ENCODE data around the gene EMP2.
"Not testable (repeated sequence)": the region's sequence is repeated elsewhere in the genome, so short reads cannot be mapped to it uniquely, and the experiment has no call there.

EMP2 gene

DNA sequence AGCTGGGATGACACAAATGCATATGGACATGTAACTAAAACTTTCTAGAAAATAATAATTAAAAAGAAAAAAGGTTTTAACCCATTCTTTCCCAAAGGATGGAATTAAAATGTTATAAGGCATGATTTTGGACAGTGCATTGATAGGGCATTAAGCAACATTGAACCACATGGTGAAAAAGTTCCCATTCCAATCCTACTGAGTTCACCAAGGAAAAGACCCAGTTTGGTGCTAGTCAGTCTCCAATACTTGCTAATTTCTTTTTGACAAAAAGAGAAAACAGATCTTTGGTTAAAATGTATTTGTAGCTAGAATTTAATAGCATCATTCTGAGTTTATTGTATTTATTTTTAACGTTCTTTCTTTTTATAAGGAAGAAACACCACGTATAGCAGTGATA, 28.1 kb downstream of the EMP2 start:
- DNase-seq (ENCODE audit: low read depth), result no peak

- no peak for DNase-seq (ENCODE audit: low read depth)
These were observed 28.5 kb downstream of the EMP2 start for GRCh38 chr16:10551881-10552280.

- no peak for DNase-seq (ENCODE audit: low read depth)
These were observed 32.0 kb downstream of the EMP2 start for GRCh38 chr16:10548404-10548803.

GRCh38 chr16:10547708-10548107, 32.7 kb downstream of the EMP2 start:
- DNase-seq (ENCODE audit: low read depth), result no peak

GRCh38 chr16:10543231-10543977, 37.0 kb downstream of the EMP2 start:
- DNase-seq (ENCODE audit: low read depth), result no peak

- DNase-seq (ENCODE audit: low read depth), result no peak
These were observed 39.0 kb downstream of the EMP2 start for GRCh38 chr16:10541366-10541765.

DNA sequence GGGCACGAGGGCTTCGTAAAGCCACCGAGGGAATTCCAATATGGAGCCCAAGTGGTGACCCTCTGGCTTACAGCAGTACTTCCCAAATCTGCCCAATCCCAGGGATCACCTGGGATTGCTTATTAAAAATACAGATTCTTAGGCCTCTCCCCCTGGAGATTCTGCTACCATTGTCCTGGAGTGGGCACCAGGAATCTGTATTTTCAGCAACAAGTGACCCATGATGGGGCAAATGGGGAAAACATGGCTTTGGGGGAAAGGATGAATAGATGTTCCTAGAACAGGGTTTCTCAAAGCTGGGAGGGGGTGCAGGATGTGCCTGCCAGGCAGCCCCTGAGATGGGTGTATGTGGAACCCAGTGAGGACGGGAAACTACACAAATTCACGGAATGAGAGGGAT, 40.6 kb downstream of the EMP2 start:
- DNase-seq (ENCODE audit: low read depth), result no peak

GRCh38 chr16:10539236-10539635, 41.2 kb downstream of the EMP2 start:
- DNase-seq (ENCODE audit: low read depth), result no peak

- DNase-seq (ENCODE audit: low read depth), result no peak
These were observed 41.8 kb downstream of the EMP2 start for GRCh38 chr16:10538583-10538982.

DNA sequence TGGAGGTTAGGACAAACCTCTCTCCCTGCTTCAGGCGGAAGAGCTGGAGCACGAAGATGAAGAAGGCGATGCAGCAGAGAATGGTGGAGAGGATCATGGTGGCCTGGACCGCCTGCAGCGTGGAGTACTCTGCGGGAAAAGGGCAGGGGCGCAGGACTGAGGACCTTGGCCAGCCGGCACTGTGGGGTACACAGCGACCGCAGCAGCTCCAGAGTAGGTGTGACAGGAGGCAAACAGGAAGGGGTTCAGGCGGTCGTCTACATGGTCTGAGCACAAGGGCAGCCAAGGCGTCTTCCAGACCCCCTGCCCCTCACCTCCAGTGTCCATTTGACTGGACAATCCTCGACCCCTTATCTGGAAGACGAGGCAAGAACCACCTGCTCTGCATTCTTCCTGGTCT, 42.5 kb downstream of the EMP2 start:
- DNase-seq (ENCODE audit: low read depth), result no peak

DNA sequence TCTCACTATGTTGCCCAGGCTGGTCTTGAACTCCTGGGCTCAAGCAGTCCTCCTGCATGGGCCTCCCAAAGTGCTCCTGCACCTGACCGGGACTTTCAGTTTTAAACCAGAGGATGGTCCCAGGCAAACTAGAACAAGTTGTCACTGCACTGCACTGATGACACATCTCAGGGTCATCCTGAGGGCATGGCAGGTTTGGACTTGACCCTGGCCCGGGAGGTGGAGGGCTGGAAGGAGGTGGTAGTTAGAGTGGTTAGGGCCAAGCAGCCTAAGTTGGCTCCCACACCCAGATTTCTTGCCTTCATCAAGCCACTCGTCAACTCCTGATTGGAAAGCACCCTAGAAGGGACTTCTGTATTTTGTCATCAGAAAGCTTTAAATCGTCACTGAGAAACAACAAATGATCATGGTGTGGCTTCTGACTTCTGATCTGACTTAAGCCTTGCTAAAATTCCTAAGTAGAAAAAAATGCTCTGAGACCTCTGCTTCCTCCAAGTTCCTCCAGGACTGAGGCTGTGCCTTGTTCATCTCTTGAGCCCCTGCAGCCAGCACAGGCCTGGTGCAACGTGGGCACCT, 43.5 kb downstream of the EMP2 start:
- no peak for DNase-seq (ENCODE audit: low read depth)

- not testable (repeated sequence) for DNase-seq (ENCODE audit: low read depth)
These were observed 44.1 kb downstream of the EMP2 start for GRCh38 chr16:10536328-10536727.

GRCh38 chr16:10535461-10535860, 44.9 kb downstream of the EMP2 start:
- DNase-seq (ENCODE audit: low read depth), result no peak

GRCh38 chr16:10534748-10535147, 45.6 kb downstream of the EMP2 start:
- no peak for DNase-seq (ENCODE audit: low read depth)

- DNase-seq (ENCODE audit: low read depth), result not testable (repeated sequence)
These were observed 46.8 kb downstream of the EMP2 start for GRCh38 chr16:10533612-10534011.

GRCh38 chr16:10531582-10531981, 48.8 kb downstream of the EMP2 start:
- no peak for DNase-seq (ENCODE audit: low read depth)

DNA sequence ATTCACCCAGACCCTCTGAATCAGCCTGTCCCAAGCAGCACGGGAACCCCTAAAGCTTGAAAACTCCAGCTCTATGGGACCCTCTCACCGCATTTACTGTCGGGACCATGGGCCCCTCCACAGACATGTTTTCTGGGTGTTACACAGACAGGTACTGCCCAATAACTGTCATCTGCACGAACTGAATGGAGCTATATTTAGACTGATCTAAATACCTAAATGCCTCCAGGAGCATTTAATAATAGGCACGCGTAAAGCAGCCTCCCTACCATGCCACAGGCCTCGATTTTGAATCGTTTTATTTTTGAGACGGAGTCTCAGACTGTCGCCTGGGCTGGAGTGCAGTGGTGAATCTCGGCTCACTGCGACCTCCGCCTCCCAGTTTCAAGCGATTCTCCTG, 49.7 kb downstream of the EMP2 start:
- DNase-seq (ENCODE audit: low read depth), result no peak

DNA sequence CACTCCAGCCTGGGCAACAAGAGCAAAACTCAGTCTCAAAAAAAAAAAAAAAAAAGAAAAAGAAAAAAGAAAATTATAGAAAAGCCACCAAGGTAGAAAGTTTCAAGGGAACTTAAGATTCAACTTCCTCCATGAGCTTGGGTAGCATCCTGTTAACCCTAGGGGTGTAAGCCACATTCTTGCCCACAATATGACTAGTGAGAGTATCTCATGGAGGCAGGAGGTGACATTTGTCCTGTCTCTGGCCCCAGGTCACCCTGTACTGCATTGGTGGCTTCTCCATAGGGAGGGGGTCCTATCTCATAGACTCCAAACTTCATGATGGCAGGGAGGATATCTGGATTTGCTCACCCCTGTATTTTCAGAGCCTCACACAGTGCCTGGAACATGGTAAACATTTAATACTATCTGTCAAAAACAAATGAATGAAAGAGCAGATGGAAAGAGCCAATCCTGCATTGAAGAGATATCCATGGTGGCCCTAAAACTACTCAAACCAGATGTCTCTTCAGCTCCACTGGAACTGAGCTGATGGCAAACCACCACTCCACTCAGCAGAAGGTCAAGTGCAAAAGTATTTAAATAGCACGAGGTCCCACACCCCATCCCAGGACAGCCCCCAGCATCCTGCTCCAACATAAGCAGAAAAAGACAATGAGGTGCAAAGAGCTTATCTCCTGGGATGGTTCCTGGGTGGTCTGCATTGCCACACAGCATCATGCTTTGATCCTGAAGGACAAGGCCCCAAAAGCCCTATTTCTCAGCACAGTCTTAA, 50.3 kb downstream of the EMP2 start:
- no peak for DNase-seq (ENCODE audit: low read depth)

DNA sequence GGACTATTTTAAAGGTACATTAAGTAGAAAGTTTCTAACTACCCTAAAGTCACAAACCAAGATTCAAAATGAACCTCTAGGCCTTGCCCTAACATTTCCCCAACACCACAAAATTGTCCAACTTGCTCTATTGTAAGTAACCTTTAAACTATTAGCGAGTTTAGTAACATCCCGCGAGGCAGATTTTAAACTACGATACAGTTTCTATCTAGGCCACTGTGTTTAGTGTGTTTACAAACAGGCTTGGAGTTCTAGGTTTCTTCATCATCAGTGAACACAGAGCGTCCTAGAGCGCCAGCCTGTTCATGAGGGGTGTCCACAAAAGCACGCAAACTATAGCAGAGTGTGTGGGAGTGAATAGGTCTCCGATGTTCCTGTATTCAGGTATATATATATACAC, 51.8 kb downstream of the EMP2 start:
- no peak for DNase-seq (ENCODE audit: low read depth)

DNA sequence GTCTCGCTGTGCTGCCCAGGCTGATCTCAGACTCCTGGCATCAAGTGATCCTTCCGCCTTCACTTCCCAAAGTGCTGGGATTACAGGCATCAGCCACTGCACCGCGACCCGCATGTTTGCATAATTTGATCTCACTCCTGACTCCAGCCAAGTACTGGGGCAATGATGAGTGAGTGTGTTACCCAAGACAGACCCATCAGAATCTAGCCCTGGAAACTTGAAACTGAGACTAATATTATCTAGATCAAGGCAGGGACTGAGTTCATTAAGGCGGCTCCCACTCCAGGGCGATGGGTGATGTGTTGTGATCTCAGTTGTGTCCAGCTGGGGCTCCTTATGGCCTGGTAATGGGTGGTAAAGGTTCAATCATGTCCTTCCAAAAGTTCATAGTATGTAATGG, 53.4 kb downstream of the EMP2 start:
- no peak for DNase-seq (ENCODE audit: low read depth)

GRCh38 chr16:10525214-10525825, 55.1 kb downstream of the EMP2 start:
- no peak for DNase-seq (ENCODE audit: low read depth)

- no peak for DNase-seq (ENCODE audit: low read depth)
These were observed 57.4 kb downstream of the EMP2 start for GRCh38 chr16:10522966-10523365.

Data from stimulated activated CD8-positive, alpha-beta memory T cell treated with anti-CD3 and anti-CD28 coated beads, Interleukin-4, amount 100 ng/mL, for 24 hours (primary cell).